Activated CD4-positive, alpha-beta T cell treated with anti-CD3 and anti-CD28 coated beads for 24 hours (primary cell): Measurements from ENCODE around the gene HMX1.

Experiments
- DNase-seq, 2 donors: peaks; one replicate each; pipeline ENCODE4 v3.0.0-alpha.2; 2020; ENCODE audit warnings: low read depth in 2 of 2

Gene HMX1

GRCh38 chr4:8910100-8910821, 38.6 kb upstream of the HMX1 start:
- DNase-seq = no peak

GRCh38 chr4:8909548-8909947, 37.9 kb upstream of the HMX1 start:
- no peak for DNase-seq

- DNase-seq = no peak
Measured at GRCh38 chr4:8908206-8908893, 36.7 kb upstream of the HMX1 start.

GRCh38 chr4:8907596-8908205, 36.1 kb upstream of the HMX1 start:
- no peak for DNase-seq

- no peak for DNase-seq
Measured at GRCh38 chr4:8906991-8907595, 35.5 kb upstream of the HMX1 start.

GRCh38 chr4:8906668-8906970, 35.0 kb upstream of the HMX1 start:
- DNase-seq = no peak

GRCh38 chr4:8905773-8906667, 34.4 kb upstream of the HMX1 start:
- no peak for DNase-seq

- no peak for DNase-seq
Measured at GRCh38 chr4:8905226-8905772, 33.7 kb upstream of the HMX1 start.

GRCh38 chr4:8904666-8905065, 33.0 kb upstream of the HMX1 start:
- DNase-seq = no peak

GRCh38 chr4:8904041-8904501, 32.4 kb upstream of the HMX1 start:
- no peak for DNase-seq

GRCh38 chr4:8901335-8901734, 29.7 kb upstream of the HMX1 start:
- DNase-seq = no peak

- DNase-seq = no peak
Measured at GRCh38 chr4:8900588-8900987, 28.9 kb upstream of the HMX1 start.

- no peak for DNase-seq
Measured at GRCh38 chr4:8898419-8898818, 26.8 kb upstream of the HMX1 start.

GRCh38 chr4:8897251-8898167, 25.9 kb upstream of the HMX1 start:
- DNase-seq = no peak

GRCh38 chr4:8896506-8896905, 24.9 kb upstream of the HMX1 start:
- DNase-seq = no peak

GRCh38 chr4:8896071-8896470, 24.4 kb upstream of the HMX1 start:
- DNase-seq = no peak

GRCh38 chr4:8895295-8895694, 23.7 kb upstream of the HMX1 start:
- DNase-seq = no peak

- DNase-seq = no peak
Measured at GRCh38 chr4:8894424-8894816, 22.8 kb upstream of the HMX1 start.

- no peak for DNase-seq
Measured at GRCh38 chr4:8893624-8894423, 22.2 kb upstream of the HMX1 start.

GRCh38 chr4:8893227-8893623, 21.6 kb upstream of the HMX1 start:
- no peak for DNase-seq
